H1 (cell line): ENCODE measurements around the gene IKZF1. TPM values are rescaled to one million over a fixed set of nuclear protein-coding genes. Genes with fewer than 3 reads are reported as not detected.
A peak's percentile ranks its signal among the peaks of the same experiment; 100 is the strongest.

Experiments used
- CTCF ChIA-PET: fragments of 300-600 bp; sonication (Branson Sonifier 250); formaldehyde crosslinking; loops from one replicate; lab custom pipeline; 2021; ENCODE audit not compliant: partially characterized antibody; lab: Charles Lee
- POLR2A ChIA-PET: fragments of 300-600 bp; sonication (Branson Sonifier 250); formaldehyde crosslinking; loops from one replicate; lab custom pipeline; 2021; ENCODE audit warnings: inconsistent platforms; ENCODE audit not compliant: partially characterized antibody; lab: Charles Lee
- DNase-seq, 2 experiments: peaks; one replicate each; pipeline versions ENCODE4 v3.0.0 to v3.0.0-alpha.2; 2010 to 2022; ENCODE audit warnings: low spot score in 2 of 2, low read depth in 1 of 2, mixed read lengths in 1 of 2
- FAIRE-seq: peaks from 2 replicates; lab custom pipeline; 2011; peaks lifted over from hg19 to GRCh38; lab: Jason Lieb, UNC
- H2AFZ ChIP-seq: 2 replicates; pipeline ENCODE4 v1.8.1; 2012; ENCODE audit warnings: low read length, inconsistent platforms
- H2AK5ac ChIP-seq: 2 replicates; pipeline ENCODE4 v1.6.1; 2013; ENCODE audit warnings: low read depth, low read length
- H2BK120ac ChIP-seq: replicated peaks from 2 replicates; pipeline ENCODE3; 2013; ENCODE audit warnings: low read depth, low read length, inconsistent platforms
- H2BK12ac ChIP-seq: 2 replicates; pipeline ENCODE4 v1.6.1; 2013; ENCODE audit warnings: low read depth, low read length
- H2BK15ac ChIP-seq: 2 replicates; pipeline ENCODE4 v1.6.1; 2013; ENCODE audit warnings: low read length
- H2BK20ac ChIP-seq: 2 replicates; pipeline ENCODE4 v1.6.1; 2013; ENCODE audit warnings: low read length
- H2BK5ac ChIP-seq: 2 replicates; pipeline ENCODE4 v1.6.1; 2013; ENCODE audit warnings: low read depth, low read length
- H3K14ac ChIP-seq: 2 replicates; pipeline ENCODE4 v1.6.1; 2013; ENCODE audit warnings: inconsistent platforms; ENCODE audit not compliant: insufficient read length
- H3K18ac ChIP-seq: 2 replicates; pipeline ENCODE4 v1.6.1; 2013; ENCODE audit warnings: low read length; ENCODE audit errors: extremely low read depth
- H3K23ac ChIP-seq: 2 replicates; pipeline ENCODE4 v1.6.1; 2013; ENCODE audit warnings: inconsistent platforms; ENCODE audit not compliant: insufficient read length
- H3K23me2 ChIP-seq: 2 replicates; pipeline ENCODE4 v1.6.1; 2013; ENCODE audit warnings: low read depth, low read length
- H3K27ac ChIP-seq: 2 replicates; pipeline ENCODE4 v1.6.1; 2011; ENCODE audit warnings: low read depth, low read length, inconsistent platforms
- H3K27me3 ChIP-seq, 4 experiments: replicated peaks in 1 of 4; 1 replicate in 1 of 4; 2 replicates in 3 of 4; pipeline versions ENCODE4 v1.6.1 to v1.8.1; 2011 to 2013; ENCODE audit warnings: low read length in 3 of 4, mild to moderate bottlenecking in 3 of 4, inconsistent platforms in 2 of 4, mixed read lengths in 2 of 4, moderate library complexity in 1 of 4; ENCODE audit not compliant: control insufficient read depth in 3 of 4, insufficient read depth in 3 of 4; ENCODE audit errors: extremely low read depth in 1 of 4
- H3K36me3 ChIP-seq, 4 experiments: 2 replicates each; pipeline versions ENCODE4 v1.6.1 to v1.8.1; 2011 to 2013; ENCODE audit warnings: mild to moderate bottlenecking in 4 of 4, low read length in 3 of 4, moderate library complexity in 2 of 4, control low read depth in 1 of 4, inconsistent platforms in 1 of 4; ENCODE audit not compliant: insufficient read depth in 4 of 4, control insufficient read depth in 2 of 4
- H3K4ac ChIP-seq: replicated peaks from 2 replicates; pipeline ENCODE3; 2013; ENCODE audit warnings: low read length, low read depth, mixed read lengths, inconsistent platforms; ENCODE audit not compliant: insufficient read length
- H3K4me1 ChIP-seq, 4 experiments: replicated peaks in 1 of 4; 1 replicate in 1 of 4; 2 replicates in 3 of 4; pipeline versions ENCODE4 v1.6.1 to v1.8.1; 2011 to 2013; ENCODE audit warnings: low read length in 3 of 4, inconsistent platforms in 2 of 4, mixed read lengths in 1 of 4; ENCODE audit not compliant: insufficient read depth in 4 of 4, control insufficient read depth in 3 of 4
- H3K4me2 ChIP-seq, 2 experiments: 2 replicates each; pipeline versions ENCODE4 v1.6.1 to v1.8.1; 2011 to 2013; ENCODE audit warnings: low read depth in 2 of 2, low read length in 2 of 2, control low read depth in 1 of 2, inconsistent platforms in 1 of 2, mild to moderate bottlenecking in 1 of 2; ENCODE audit not compliant: insufficient read depth in 1 of 2
- H3K4me3 ChIP-seq, 4 experiments: fragments of 200-600, 300-600 bp in 1 of 4; sonication (generic), shearing (Covaris generic), sonication (Bioruptor Twin) in 1 of 4; 2 replicates each; pipeline versions ENCODE4 v1.5.1 to v1.8.1; 2011 to 2016; ENCODE audit warnings: low read length in 4 of 4, low read depth in 3 of 4, control low read depth in 2 of 4, inconsistent platforms in 2 of 4, mild to moderate bottlenecking in 2 of 4, mixed read lengths in 1 of 4, moderate library complexity in 1 of 4; ENCODE audit not compliant: insufficient read depth in 2 of 4; ENCODE audit errors: extremely low read depth in 1 of 4
- H3K56ac ChIP-seq: replicated peaks from 2 replicates; pipeline ENCODE3; 2013; ENCODE audit warnings: low read depth, mild to moderate bottlenecking, mixed read lengths, low read length, inconsistent platforms; ENCODE audit not compliant: insufficient read length
- H3K79me1 ChIP-seq: 2 replicates; pipeline ENCODE4 v1.6.1; 2013; ENCODE audit warnings: low read depth, low read length, control low read depth
- H3K79me2 ChIP-seq, 2 experiments: 2 replicates each; pipeline versions ENCODE4 v1.6.1 to v1.8.1; 2012 to 2013; ENCODE audit warnings: low read length in 2 of 2, mild to moderate bottlenecking in 2 of 2, inconsistent platforms in 1 of 2; ENCODE audit not compliant: insufficient read depth in 2 of 2, control insufficient read depth in 1 of 2
- H3K9ac ChIP-seq, 4 experiments: replicated peaks in 1 of 4; 1 replicate in 1 of 4; 2 replicates in 3 of 4; pipeline versions ENCODE4 v1.6.1 to v1.8.1; 2011 to 2013; ENCODE audit warnings: low read depth in 3 of 4, low read length in 3 of 4, control low read depth in 2 of 4, mild to moderate bottlenecking in 2 of 4, moderate library complexity in 2 of 4, inconsistent platforms in 1 of 4; ENCODE audit errors: extremely low read depth in 1 of 4
- H3K9me3 ChIP-seq, 2 experiments: 2 replicates each; pipeline versions ENCODE4 v1.6.1 to v1.8.1; 2012 to 2013; ENCODE audit warnings: mild to moderate bottlenecking in 2 of 2, moderate library complexity in 2 of 2, control low read depth in 1 of 2, inconsistent platforms in 1 of 2, low read depth in 1 of 2, low read length in 1 of 2, mixed read lengths in 1 of 2; ENCODE audit not compliant: insufficient read depth in 2 of 2
- H4K20me1 ChIP-seq, 2 experiments: replicated peaks in 1 of 2; 2 replicates each; pipeline versions ENCODE3 to v1.8.1; 2011 to 2013; ENCODE audit warnings: inconsistent platforms in 2 of 2, low read length in 2 of 2, mild to moderate bottlenecking in 1 of 2; ENCODE audit not compliant: insufficient read depth in 2 of 2, control insufficient read depth in 1 of 2
- H4K5ac ChIP-seq: 2 replicates; pipeline ENCODE4 v1.6.1; 2013; ENCODE audit warnings: low read length, low read depth, mixed read lengths, inconsistent platforms; ENCODE audit not compliant: insufficient read length
- H4K8ac ChIP-seq: 2 replicates; pipeline ENCODE4 v1.8.0; 2013; ENCODE audit warnings: mild to moderate bottlenecking, moderate library complexity, low read length, inconsistent platforms; ENCODE audit not compliant: insufficient read depth; ENCODE audit errors: extremely low read depth
- H4K91ac ChIP-seq: replicated peaks from 2 replicates; pipeline ENCODE3; 2013; ENCODE audit warnings: low read length, mixed read lengths, inconsistent platforms; ENCODE audit not compliant: insufficient read length
- CHD2 ChIP-seq: IDR thresholded peaks from 2 replicates; pipeline ENCODE4 v1.6.1; 2012; ENCODE audit warnings: low read length, improper control_type of control experiment
- EP300 ChIP-seq, 2 experiments: IDR thresholded peaks; 1 replicate in 1 of 2; 2 replicates in 1 of 2; pipeline ENCODE4 v1.6.1; 2011 to 2012; ENCODE audit warnings: low read depth in 2 of 2, low read length in 2 of 2, mild to moderate bottlenecking in 2 of 2, borderline replicate concordance in 1 of 2, inconsistent platforms in 1 of 2, moderate library complexity in 1 of 2
- JUN ChIP-seq: IDR thresholded peaks from 2 replicates; pipeline ENCODE4 v1.6.1; 2011; ENCODE audit warnings: low read depth, mild to moderate bottlenecking, improper control_type of control experiment, low read length
- POLR2A ChIP-seq, 2 experiments: IDR thresholded peaks; 1 replicate in 1 of 2; 2 replicates in 1 of 2; pipeline ENCODE4 v1.6.1; 2011; ENCODE audit warnings: low read depth in 2 of 2, low read length in 2 of 2, mild to moderate bottlenecking in 2 of 2; ENCODE audit errors: control extremely low read depth in 1 of 2
- POU5F1 ChIP-seq: IDR thresholded peaks from 2 replicates; pipeline ENCODE4 v1.6.1; 2011; ENCODE audit warnings: low read depth, mild to moderate bottlenecking, low read length, moderate library complexity
- SUZ12 ChIP-seq: fragments of 200-600 bp; sonication (generic); IDR thresholded peaks from 2 replicates; pipeline ENCODE4 v1.6.1; 2012; ENCODE audit warnings: mild to moderate bottlenecking, inconsistent platforms, low read length, moderate library complexity, mixed read lengths
- TAF7 ChIP-seq: optimal IDR thresholded peaks from 2 replicates; pipeline ENCODE3; 2011; ENCODE audit warnings: low read depth, mild to moderate bottlenecking, inconsistent platforms, low read length, moderate library complexity, borderline replicate concordance
- WGBS, 2 experiments: shearing (Covaris generic) in 1 of 2; methylation state at CpG; one replicate each; pipeline versions ENCODE4 v1.1.6 to v1.1.7; 2013 to 2015; ENCODE audit warnings: low lambda C conversion rate in 2 of 2, mixed read lengths in 2 of 2, inconsistent platforms in 1 of 2, low coverage in 1 of 2, missing lambda C conversion rate in 1 of 2; ENCODE audit not compliant: insufficient replicate concordance in 2 of 2, insufficient coverage in 1 of 2, insufficient read length in 1 of 2; ENCODE audit errors: extremely low coverage in 1 of 2, missing lambda C conversion rate in 1 of 2; 5-methylcytosine and 5-hydroxymethylcytosine counted together
- polyA plus RNA-seq, 7 experiments: library from polyadenylated mRNA; depleted of rRNA in 3 of 7; stranded (reverse) in 5 of 7; unstranded in 2 of 7; fragments of >200 nt in 5 of 7; fragments of 200-250 nt in 2 of 7; gene quantifications; 1 replicate in 5 of 7; 2 replicates in 1 of 7; 4 replicates in 1 of 7; pipeline versions ENCODE4 v1.2.1 to v1.2.3, GENCODE V29; 2011 to 2013; ENCODE audit warnings: missing spikeins in 2 of 7, mixed read lengths in 2 of 7
- total RNA-seq: library from RNA; stranded (reverse); fragmentation: NEBNext Ultra II Directional; extraction: Animal tissue kit (Norgen Biotek cat#: 25700); gene quantifications from 2 replicates; pipeline ENCODE4 v1.2.1, GENCODE V29; 2021

IKZF1 gene
- total and polyA plus RNA-seq, 2 of the 8 experiments (the other 6 are each of a cell fraction or from before 2014, with no cell fraction given) = 0.74 to 1.5 TPM

DNA sequence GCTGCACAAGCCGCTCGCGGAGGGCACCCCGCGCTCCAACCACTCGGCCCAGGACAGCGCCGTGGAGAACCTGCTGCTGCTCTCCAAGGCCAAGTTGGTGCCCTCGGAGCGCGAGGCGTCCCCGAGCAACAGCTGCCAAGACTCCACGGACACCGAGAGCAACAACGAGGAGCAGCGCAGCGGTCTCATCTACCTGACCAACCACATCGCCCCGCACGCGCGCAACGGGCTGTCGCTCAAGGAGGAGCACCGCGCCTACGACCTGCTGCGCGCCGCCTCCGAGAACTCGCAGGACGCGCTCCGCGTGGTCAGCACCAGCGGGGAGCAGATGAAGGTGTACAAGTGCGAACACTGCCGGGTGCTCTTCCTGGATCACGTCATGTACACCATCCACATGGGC lies 95.6 kb downstream of the IKZF1 start:
- Histone ChIP-seq H3K27me3 (no peaks in the 10 kb centered on the region), H2BK12ac (no peak overlapping the region), H2AFZ (no peak overlapping the region), H3K79me1 (no peaks in the 10 kb centered on the region; the same call in 1 of the 2 replicates), H3K18ac (no peak overlapping the region), H2BK15ac (no peak overlapping the region), H3K23me2 (no peaks in the 10 kb centered on the region), H3K4me1 (no peaks in the 10 kb centered on the region), H3K79me2 (no peaks in the 10 kb centered on the region), H3K9ac (no peak overlapping the region), H4K8ac (peak overlapping the region; percentile 65), H3K23ac (no peak overlapping the region), H2BK120ac (no peak overlapping the region), H2BK20ac (no peak overlapping the region), H3K14ac (no peak overlapping the region), H3K56ac (no peak overlapping the region), H3K4ac (no peak overlapping the region), H3K36me3 (no peaks in the 10 kb centered on the region), H2BK5ac (no peak overlapping the region), H3K27ac (no peak overlapping the region), H3K9me3 (no peaks in the 10 kb centered on the region), H2AK5ac (no peak overlapping the region), H4K20me1 (no peaks in the 10 kb centered on the region), H4K91ac (no peak overlapping the region), H3K4me3 (no peak overlapping the region), H4K5ac (no peak overlapping the region), H3K4me2 (no peak overlapping the region)
- CTCF ChIA-PET = interaction anchor here (1.4 kb wide), 1 partner anchor 17 kb away, joined by 4 read pairs; no protein-coding TSS in a partner anchor
- 94% methylated on average over 25 of the region's 41 CpGs; no CpG with 5 or more reads in 1 of the 2 experiments for WGBS, 2 experiments
- POLR2A ChIA-PET = no interaction called here
- FAIRE-seq (no peak), DNase-seq (no peak)
- TF ChIP-seq POU5F1 (no peak), CHD2 (no peak), EP300 (IDR thresholded peaks at IDR 0.05; ENCODE audit: borderline replicate concordance in 1 of 2, low read depth in 2 of 2, low read length in 2 of 2) (no peak), JUN (no peak), SUZ12 (no peak), TAF7 (no peak), POLR2A (IDR thresholded peaks at IDR 0.05; ENCODE audit: control extremely low read depth in 1 of 2, low read depth in 2 of 2, low read length in 2 of 2) (no peak)
